Measurements from ENCODE around the gene SLC18A2.

DNA sequence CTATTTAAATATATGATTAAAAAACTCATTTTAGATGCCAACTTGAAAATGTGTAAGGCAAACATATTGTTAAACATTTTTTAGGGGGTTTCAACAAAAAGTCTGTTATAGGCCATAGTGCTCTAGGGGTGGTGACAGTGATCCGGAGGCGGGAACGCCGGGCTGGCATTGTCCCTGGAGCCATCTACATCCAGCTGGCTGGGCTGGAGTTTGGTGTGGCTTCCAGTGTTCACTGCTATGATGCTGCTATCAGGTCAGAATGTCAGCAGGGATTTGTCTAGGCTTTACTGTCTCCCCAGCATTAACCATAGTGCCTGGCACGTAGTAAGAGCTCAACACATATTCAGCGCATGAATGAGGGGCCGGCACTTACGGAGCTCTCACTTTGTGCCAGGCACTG is 1.9 kb upstream of the SLC18A2 start:
- TF ChIP-seq, protein P1, sequence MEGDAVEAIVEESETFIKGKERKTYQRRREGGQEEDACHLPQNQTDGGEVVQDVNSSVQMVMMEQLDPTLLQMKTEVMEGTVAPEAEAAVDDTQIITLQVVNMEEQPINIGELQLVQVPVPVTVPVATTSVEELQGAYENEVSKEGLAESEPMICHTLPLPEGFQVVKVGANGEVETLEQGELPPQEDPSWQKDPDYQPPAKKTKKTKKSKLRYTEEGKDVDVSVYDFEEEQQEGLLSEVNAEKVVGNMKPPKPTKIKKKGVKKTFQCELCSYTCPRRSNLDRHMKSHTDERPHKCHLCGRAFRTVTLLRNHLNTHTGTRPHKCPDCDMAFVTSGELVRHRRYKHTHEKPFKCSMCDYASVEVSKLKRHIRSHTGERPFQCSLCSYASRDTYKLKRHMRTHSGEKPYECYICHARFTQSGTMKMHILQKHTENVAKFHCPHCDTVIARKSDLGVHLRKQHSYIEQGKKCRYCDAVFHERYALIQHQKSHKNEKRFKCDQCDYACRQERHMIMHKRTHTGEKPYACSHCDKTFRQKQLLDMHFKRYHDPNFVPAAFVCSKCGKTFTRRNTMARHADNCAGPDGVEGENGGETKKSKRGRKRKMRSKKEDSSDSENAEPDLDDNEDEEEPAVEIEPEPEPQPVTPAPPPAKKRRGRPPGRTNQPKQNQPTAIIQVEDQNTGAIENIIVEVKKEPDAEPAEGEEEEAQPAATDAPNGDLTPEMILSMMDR (IDR thresholded peaks at IDR 0.05; ENCODE audit: low read length) = no peak
- TF ChIP-seq EZH2 (IDR thresholded peaks at IDR 0.05; ENCODE audit: borderline replicate concordance, low read length) = no peak

Measured in OCI-LY1 (cell line).